HFF-Myc (cell line): ENCODE results near the gene INF2.

Experiments
- DNase-seq: peaks from one replicate; pipeline ENCODE4 v3.0.0-alpha.2; 2011; ENCODE audit warnings: low read depth; ENCODE audit errors: extremely low read depth
- H3K4me3 ChIP-seq: replicated peaks from 2 replicates; pipeline ENCODE4 v1.5.1; 2011; ENCODE audit warnings: low read depth, mild to moderate bottlenecking, control low read depth, low read length
- TF ChIP-seq, protein P1 (sequence below): IDR thresholded peaks from 2 replicates; pipeline ENCODE4 v1.5.1; 2012; ENCODE audit warnings: mild to moderate bottlenecking, low read depth, low read length, control low read depth; ENCODE audit errors: missing control alignments

The INF2 gene

DNA sequence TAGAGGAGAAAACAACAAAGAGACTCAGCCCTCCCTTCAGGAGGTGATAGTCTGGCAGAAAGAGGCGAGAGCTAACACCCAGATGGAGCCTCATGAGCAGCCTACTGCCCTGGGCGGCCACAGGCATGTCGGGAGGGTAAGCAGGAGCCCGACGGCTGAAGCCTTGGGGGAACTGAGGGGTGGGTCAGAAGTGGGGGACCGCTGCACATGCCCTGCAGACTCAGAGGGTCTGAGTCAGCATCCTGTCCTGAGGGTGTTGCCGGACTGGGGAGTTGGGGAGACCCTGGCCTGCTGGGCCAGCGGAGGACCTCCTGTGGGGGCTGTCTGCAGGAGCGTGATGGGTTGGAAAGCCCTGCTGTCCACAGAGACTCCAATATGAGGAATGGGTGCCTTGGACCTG, 15.9 kb upstream of the INF2 start:
- no peak overlapping the region for H3K4me3 ChIP-seq
- TF ChIP-seq, protein P1, sequence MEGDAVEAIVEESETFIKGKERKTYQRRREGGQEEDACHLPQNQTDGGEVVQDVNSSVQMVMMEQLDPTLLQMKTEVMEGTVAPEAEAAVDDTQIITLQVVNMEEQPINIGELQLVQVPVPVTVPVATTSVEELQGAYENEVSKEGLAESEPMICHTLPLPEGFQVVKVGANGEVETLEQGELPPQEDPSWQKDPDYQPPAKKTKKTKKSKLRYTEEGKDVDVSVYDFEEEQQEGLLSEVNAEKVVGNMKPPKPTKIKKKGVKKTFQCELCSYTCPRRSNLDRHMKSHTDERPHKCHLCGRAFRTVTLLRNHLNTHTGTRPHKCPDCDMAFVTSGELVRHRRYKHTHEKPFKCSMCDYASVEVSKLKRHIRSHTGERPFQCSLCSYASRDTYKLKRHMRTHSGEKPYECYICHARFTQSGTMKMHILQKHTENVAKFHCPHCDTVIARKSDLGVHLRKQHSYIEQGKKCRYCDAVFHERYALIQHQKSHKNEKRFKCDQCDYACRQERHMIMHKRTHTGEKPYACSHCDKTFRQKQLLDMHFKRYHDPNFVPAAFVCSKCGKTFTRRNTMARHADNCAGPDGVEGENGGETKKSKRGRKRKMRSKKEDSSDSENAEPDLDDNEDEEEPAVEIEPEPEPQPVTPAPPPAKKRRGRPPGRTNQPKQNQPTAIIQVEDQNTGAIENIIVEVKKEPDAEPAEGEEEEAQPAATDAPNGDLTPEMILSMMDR = no peak
- no peak for DNase-seq

DNA sequence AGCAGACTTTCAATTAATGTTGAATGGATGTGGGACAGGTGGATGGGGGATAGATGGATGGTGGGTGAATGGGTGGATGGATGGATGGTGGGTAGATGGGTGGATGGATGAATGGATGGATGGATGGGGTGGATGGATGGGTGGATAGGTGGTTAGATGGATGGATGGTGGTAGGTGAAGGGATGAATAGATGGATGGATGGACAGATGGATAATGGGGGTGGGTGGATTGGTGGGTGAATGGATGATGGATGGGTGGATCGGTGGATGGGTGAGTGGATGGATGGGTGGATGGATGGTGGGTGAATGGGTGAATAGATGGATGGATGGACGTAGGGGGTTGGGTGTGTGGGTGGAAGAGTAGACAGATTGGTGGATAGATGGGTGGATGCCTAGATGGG, 14.0 kb upstream of the INF2 start:
- no peak overlapping the region for H3K4me3 ChIP-seq
- TF ChIP-seq, protein P1 = no peak
- no peak for DNase-seq

DNA sequence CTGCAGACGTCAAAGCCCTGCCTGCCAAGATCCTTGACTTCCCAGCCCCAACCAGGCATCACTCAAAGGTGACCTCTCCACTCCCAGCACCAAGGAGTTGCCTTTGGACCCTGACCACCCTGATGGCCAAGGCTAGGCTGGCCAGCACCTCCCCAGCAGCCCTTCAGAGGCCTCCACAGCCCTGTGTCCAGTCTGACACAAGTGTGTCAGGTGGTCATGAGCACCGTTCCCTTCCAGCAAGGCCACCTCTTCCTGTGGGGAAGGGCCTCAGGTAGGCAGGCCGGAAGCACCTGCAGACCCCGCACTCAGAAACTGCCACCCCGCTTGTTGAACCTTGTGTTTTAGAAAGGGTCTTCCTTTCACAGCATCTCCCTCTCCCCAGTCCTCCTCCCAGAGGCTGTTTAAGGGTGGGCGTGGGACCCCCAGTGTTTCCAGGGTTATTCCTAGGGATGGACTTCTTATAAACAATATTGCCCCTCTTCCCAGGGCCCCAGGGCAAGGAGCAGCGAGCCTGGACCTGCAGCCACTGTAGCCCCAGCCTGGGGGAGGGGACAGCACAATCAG, 13.2 kb upstream of the INF2 start:
- TF ChIP-seq, protein P1 = no peak
- no peak overlapping the region for H3K4me3 ChIP-seq
- DNase-seq = no peak

DNA sequence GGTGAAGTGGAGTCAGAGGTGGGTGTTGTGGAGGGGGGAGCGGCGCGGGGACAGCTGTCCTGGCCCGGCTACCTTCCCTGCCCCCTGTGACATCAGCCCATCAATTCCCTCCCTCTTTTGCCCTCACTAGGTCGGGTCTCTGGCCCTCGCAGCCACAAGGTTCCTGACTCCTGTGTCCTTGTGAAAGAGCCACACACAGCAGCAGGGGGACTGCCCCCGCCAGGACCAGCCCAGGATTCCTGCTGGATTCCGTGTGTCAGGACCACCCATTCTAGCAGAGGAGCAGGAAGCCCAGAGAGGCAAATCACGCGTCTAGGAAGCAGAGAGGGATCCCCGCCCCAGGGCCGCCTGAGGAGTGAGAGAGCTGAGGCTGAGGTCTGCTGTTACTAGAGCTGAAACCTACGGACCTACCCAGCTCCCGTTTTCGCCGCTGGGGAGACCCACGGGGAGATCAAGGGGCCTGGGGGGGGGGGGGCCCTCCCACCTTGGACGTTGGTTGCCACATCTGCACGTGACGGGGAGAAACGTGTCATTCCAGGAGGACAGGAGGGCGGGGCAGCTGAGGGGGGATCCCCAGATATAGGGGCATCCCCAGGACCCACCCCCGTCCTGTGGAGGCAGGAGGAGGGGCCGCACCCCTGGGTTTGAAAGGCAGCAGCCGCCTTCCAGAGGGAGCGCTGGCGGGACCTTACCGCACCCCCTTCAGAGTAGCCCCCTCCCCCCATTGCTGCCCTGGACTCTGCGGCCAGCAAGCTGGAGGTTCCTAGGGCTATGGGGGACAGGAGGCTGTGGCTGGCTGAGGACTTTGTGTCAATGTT, 12.5 kb upstream of the INF2 start:
- peak overlapping the region; percentile 36 for H3K4me3 ChIP-seq
- TF ChIP-seq, protein P1 = no peak
- DNase-seq = no peak

DNA sequence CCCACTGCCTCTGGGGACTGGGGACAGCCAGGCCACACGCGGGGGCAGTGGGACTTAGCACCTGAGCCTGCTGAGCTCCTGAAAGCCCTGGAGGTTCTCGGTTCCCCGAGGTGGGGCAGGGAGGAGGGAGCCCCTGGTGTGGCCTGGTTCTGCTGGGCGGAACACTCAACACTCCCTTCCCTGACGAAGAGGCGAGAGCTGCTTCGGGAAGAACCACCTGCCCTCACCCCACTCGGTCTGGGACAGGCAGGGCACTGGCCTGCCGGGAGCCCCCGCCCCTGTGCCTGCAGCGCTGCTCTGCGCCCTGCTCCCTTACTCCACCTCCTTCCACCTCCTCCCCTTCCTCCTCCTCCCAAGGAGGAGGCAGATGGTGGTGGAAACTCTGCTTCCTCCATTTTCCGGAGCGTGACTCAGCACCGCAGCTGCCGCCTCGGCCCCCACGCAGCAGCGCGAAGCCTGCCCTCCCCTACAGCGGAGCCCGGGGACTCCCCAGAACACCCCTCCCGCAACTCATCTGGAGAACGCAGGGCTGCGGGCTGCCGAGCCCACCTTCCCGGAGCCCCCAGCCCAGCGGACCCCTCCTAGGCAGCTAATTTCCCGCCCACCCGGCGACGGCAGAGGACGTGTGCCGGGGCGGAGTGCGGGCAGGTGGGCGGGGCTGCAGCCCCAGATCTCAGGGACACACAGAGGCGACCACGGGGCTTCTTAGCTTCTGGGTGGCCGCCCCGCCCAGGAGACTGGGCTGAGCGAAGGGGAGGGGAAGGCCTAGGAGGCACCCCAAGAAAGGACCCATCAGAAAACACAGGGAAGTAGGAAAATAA, 11.7 kb upstream of the INF2 start:
- H3K4me3 ChIP-seq = peak overlapping the region; percentile 36
- no peak for DNase-seq

DNA sequence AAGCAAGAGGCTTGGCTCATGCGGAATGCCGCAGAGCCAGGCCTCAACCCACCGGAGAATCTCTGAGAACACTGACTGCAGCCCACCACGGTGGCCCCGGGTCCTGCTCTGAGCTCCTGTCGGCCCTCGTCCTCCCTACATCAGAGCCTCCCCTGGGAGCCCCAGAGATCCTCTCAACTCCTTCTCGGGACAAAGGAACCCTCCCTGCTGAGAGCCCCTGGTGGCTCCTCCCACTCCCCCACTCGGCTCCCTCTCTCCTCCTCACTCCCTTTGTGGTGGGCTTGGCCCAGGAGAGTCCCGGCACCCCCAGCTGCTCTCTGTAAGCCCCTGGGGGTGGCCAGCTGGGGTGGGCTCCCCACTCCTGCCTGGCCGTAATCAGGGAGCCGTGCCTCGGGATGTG, 11.1 kb upstream of the INF2 start:
- TF ChIP-seq, protein P1 = no peak
- DNase-seq = no peak
- H3K4me3 ChIP-seq = peak overlapping the region; percentile 36

More for the DNA sequence above, 11.7 kb upstream of the INF2 start:
- TF ChIP-seq, protein P1 = no peak
